Neural cell (in vitro differentiated cells): ENCODE measurements around the gene LUC7L3. TPM values are rescaled to one million over a fixed set of nuclear protein-coding genes. Genes with fewer than 3 reads are reported as not detected.

ENCODE experiments used
- H2AFZ ChIP-seq: fragments of 200-600, 300-800 bp; sonication (generic), shearing (Covaris generic); 2 replicates; pipeline ENCODE4 v1.6.0; 2014; ENCODE audit warnings: low read depth, mild to moderate bottlenecking, antibody characterized with exemption, low read length, moderate library complexity
- H3F3A ChIP-seq: fragments of 200-600 bp; shearing (Covaris generic); 2 replicates; pipeline ENCODE4 v1.6.1; 2016; ENCODE audit warnings: mild to moderate bottlenecking, moderate library complexity, mixed read lengths, antibody characterized with exemption, low read length; ENCODE audit not compliant: insufficient read depth, poor library complexity, severe bottlenecking
- H3K27ac ChIP-seq: fragments of 200-600, 300-800 bp; sonication (generic), shearing (Covaris generic); 2 replicates; pipeline ENCODE4 v1.5.1; 2014; ENCODE audit warnings: mild to moderate bottlenecking, low read length, moderate library complexity
- H3K27me3 ChIP-seq: fragments of 300-800, 200-600 bp; sonication (generic), shearing (Covaris generic); 2 replicates; pipeline ENCODE4 v1.6.0; 2014; ENCODE audit warnings: mild to moderate bottlenecking, low read depth, low read length, moderate library complexity; ENCODE audit not compliant: insufficient read depth
- H3K36me3 ChIP-seq: fragments of 300-800, 200-600 bp; sonication (generic), shearing (Covaris generic); 2 replicates; pipeline ENCODE4 v1.5.1; 2014; ENCODE audit warnings: mild to moderate bottlenecking, antibody characterized with exemption, low read length, moderate library complexity; ENCODE audit not compliant: insufficient read depth
- H3K4me2 ChIP-seq: fragments of 300-800, 200-600 bp; sonication (generic), shearing (Covaris generic); 2 replicates; pipeline ENCODE4 v1.6.0; 2014; ENCODE audit warnings: mild to moderate bottlenecking, low read length
- H3K4me3 ChIP-seq: fragments of 300-800, 200-600 bp; sonication (generic), shearing (Covaris generic); 2 replicates; pipeline ENCODE4 v1.5.1; 2014; ENCODE audit warnings: mild to moderate bottlenecking, low read length, moderate library complexity
- H3K79me2 ChIP-seq: fragments of 200-600 bp; shearing (Covaris generic); replicated peaks from 2 replicates; pipeline ENCODE4 v1.6.0; 2014; ENCODE audit warnings: mild to moderate bottlenecking, low read length, moderate library complexity; ENCODE audit not compliant: insufficient read depth
- H3K9ac ChIP-seq: fragments of 300-800, 200-600 bp; sonication (generic), shearing (Covaris generic); 2 replicates; pipeline ENCODE4 v1.6.1; 2016; ENCODE audit warnings: mild to moderate bottlenecking, low read length, mixed read lengths
- H3K9me2 ChIP-seq: fragments of 200-600 bp; shearing (Covaris generic); 2 replicates; pipeline ENCODE4 v1.6.1; 2016; ENCODE audit warnings: mild to moderate bottlenecking, low read length, mixed read lengths; ENCODE audit not compliant: insufficient read depth
- H3K9me3 ChIP-seq: fragments of 200-600, 300-800 bp; sonication (generic), shearing (Covaris generic); 2 replicates; pipeline ENCODE4 v1.6.1; 2016; ENCODE audit warnings: mild to moderate bottlenecking, mixed run types, low read length, moderate library complexity, mixed read lengths
- H4K20me1 ChIP-seq: fragments of 200-600 bp; shearing (Covaris generic); 2 replicates; pipeline ENCODE4 v1.6.1; 2016; ENCODE audit warnings: mild to moderate bottlenecking, mixed run types; ENCODE audit not compliant: insufficient read depth
- CTCF ChIP-seq: fragments of 450-650 bp; IDR thresholded peaks from 2 replicates; pipeline ENCODE4 v1.5.1; 2014; ENCODE audit warnings: antibody characterized with exemption, mild to moderate bottlenecking, moderate library complexity; ENCODE audit not compliant: poor library complexity, severe bottlenecking
- EP300 ChIP-seq: fragments of 450-650 bp; conservative IDR thresholded peaks from 2 replicates; pipeline ENCODE4 v1.6.1; 2014; ENCODE audit warnings: antibody characterized with exemption, mild to moderate bottlenecking, moderate library complexity; ENCODE audit not compliant: poor library complexity, severe bottlenecking
- EZH2 ChIP-seq: fragments of 200-600, 300-800 bp; shearing (Covaris generic), sonication (generic); IDR thresholded peaks from 2 replicates; pipeline ENCODE4 v1.6.1; 2014; ENCODE audit warnings: antibody characterized with exemption, low read length, borderline replicate concordance, mild to moderate bottlenecking; ENCODE audit not compliant: insufficient read depth, poor library complexity, severe bottlenecking
- MXI1 ChIP-seq: fragments of 450-650 bp; conservative IDR thresholded peaks from 2 replicates; pipeline ENCODE4 v1.6.1; 2014; ENCODE audit warnings: antibody characterized with exemption, mild to moderate bottlenecking; ENCODE audit not compliant: poor library complexity, severe bottlenecking
- POLR2AphosphoS5 ChIP-seq: IDR thresholded peaks from 2 replicates; pipeline ENCODE4 v1.6.1; 2012
- RAD21 ChIP-seq: fragments of 450-650 bp; conservative IDR thresholded peaks from 2 replicates; pipeline ENCODE4 v1.6.1; 2014; ENCODE audit warnings: antibody characterized with exemption, mild to moderate bottlenecking, moderate library complexity
- REST ChIP-seq: IDR thresholded peaks from 2 replicates; pipeline ENCODE4 v1.6.1; 2012; ENCODE audit warnings: borderline replicate concordance
- SMC3 ChIP-seq: fragments of 450-650 bp; conservative IDR thresholded peaks from 2 replicates; pipeline ENCODE4 v1.6.1; 2014; ENCODE audit warnings: antibody characterized with exemption, mild to moderate bottlenecking, moderate library complexity; ENCODE audit not compliant: poor library complexity
- TAF1 ChIP-seq: IDR thresholded peaks from 2 replicates; pipeline ENCODE4 v1.6.1; 2012; ENCODE audit warnings: low read depth
- polyA plus RNA-seq: library from polyadenylated mRNA; depleted of rRNA; stranded (reverse); fragments of >200 nt; gene quantifications from 2 replicates; pipeline ENCODE4 v1.2.3, GENCODE V29; 2014

Gene LUC7L3
- polyA plus RNA-seq, 1 donor from 2014 or later: 677 TPM

GRCh38 chr17:50681263-50682200, 37.9 kb upstream of the LUC7L3 start:
- Histone ChIP-seq H3K27ac (no peak overlapping the region), H3K9me3 (no peaks in the 10 kb centered on the region), H3K9me2 (no peaks in the 10 kb centered on the region), H3K4me2 (no peak overlapping the region), H3K36me3 (no peaks in the 10 kb centered on the region), H4K20me1 (no peaks in the 10 kb centered on the region), H3K27me3 (no peaks in the 10 kb centered on the region), H3K4me3 (no peak overlapping the region), H2AFZ (peak overlapping the region; percentile 12), H3K79me2 (no peaks in the 10 kb centered on the region), H3F3A (no peaks in the 10 kb centered on the region), H3K9ac (peak overlapping the region; percentile 2)
- peak; percentile 85 for TF ChIP-seq SMC3
- TF ChIP-seq EZH2: no peak
- TF ChIP-seq CTCF: peak; percentile 73
- TF ChIP-seq RAD21: peak; percentile 74

- H2AFZ ChIP-seq: no peak overlapping the region
- H3K9me3 ChIP-seq: no peaks in the 10 kb centered on the region
- H3K27me3 ChIP-seq: no peaks in the 10 kb centered on the region
- TF ChIP-seq CTCF (no peak), RAD21 (no peak), SMC3 (no peak), REST (no peak), EZH2 (no peak), POLR2AphosphoS5 (no peak), TAF1 (no peak), MXI1 (no peak), EP300 (no peak)
- no peaks in the 10 kb centered on the region for H3F3A ChIP-seq
- H3K4me3 ChIP-seq: no peak overlapping the region
- no peaks in the 10 kb centered on the region for H3K79me2 ChIP-seq
- no peak overlapping the region for H3K9ac ChIP-seq
- H3K27ac ChIP-seq: no peak overlapping the region
- H3K9me2 ChIP-seq: no peaks in the 10 kb centered on the region
- no peaks in the 10 kb centered on the region for H4K20me1 ChIP-seq
- H3K4me2 ChIP-seq: no peak overlapping the region
- no peaks in the 10 kb centered on the region for H3K36me3 ChIP-seq
These were observed 37.0 kb upstream of the LUC7L3 start for GRCh38 chr17:50682441-50682840.
